Measurements from ENCODE around the gene TLE3.
A peak's percentile ranks its signal among the peaks of the same experiment; 100 is the strongest.
"Not testable (repeated sequence)": the region's sequence is repeated elsewhere in the genome, so short reads cannot be mapped to it uniquely, and the experiment has no call there.

TLE3 gene

GRCh38 chr15:70142072-70142321 is 44.3 kb upstream of the TLE3 start:
- TF ChIP-seq CTCF (conservative IDR thresholded peaks at IDR 0.05; ENCODE audit: low read length) = no peak
- no peak for DNase-seq (ENCODE audit: low read depth)
- no peak overlapping the region for H3K4me3 ChIP-seq (ENCODE audit: low read length)

GRCh38 chr15:70141376-70142071 is 43.8 kb upstream of the TLE3 start:
- H3K4me3 ChIP-seq (ENCODE audit: low read length) = peak overlapping the region; percentile 22
- TF ChIP-seq CTCF (conservative IDR thresholded peaks at IDR 0.05; ENCODE audit: low read length) = no peak

GRCh38 chr15:70140543-70141375 is 43.0 kb upstream of the TLE3 start:
- H3K4me3 ChIP-seq (ENCODE audit: low read length) = peak overlapping the region; percentile 22
- peak; percentile 24 for DNase-seq (ENCODE audit: low read depth)
- no peak for TF ChIP-seq CTCF (conservative IDR thresholded peaks at IDR 0.05; ENCODE audit: low read length)

More at GRCh38 chr15:70141376-70142071, 43.8 kb upstream of the TLE3 start:
- DNase-seq (ENCODE audit: low read depth) = no peak

- TF ChIP-seq CTCF (conservative IDR thresholded peaks at IDR 0.05; ENCODE audit: low read length) = no peak
- DNase-seq (ENCODE audit: low read depth) = no peak
- H3K4me3 ChIP-seq (ENCODE audit: low read length) = no peak overlapping the region
Observed at GRCh38 chr15:70140025-70140542, 42.4 kb upstream of the TLE3 start.

- no peak for TF ChIP-seq CTCF (conservative IDR thresholded peaks at IDR 0.05; ENCODE audit: low read length)
- no peak for DNase-seq (ENCODE audit: low read depth)
- H3K4me3 ChIP-seq (ENCODE audit: low read length) = no peak overlapping the region
Observed at GRCh38 chr15:70137967-70138366, 40.2 kb upstream of the TLE3 start.

- not testable (repeated sequence) for DNase-seq (ENCODE audit: low read depth)
Observed at GRCh38 chr15:70137021-70137420, 39.3 kb upstream of the TLE3 start.

GRCh38 chr15:70133781-70134421 is 36.2 kb upstream of the TLE3 start:
- no peak for TF ChIP-seq CTCF (conservative IDR thresholded peaks at IDR 0.05; ENCODE audit: low read length)
- no peak overlapping the region for H3K4me3 ChIP-seq (ENCODE audit: low read length)

More at GRCh38 chr15:70137021-70137420, 39.3 kb upstream of the TLE3 start:
- H3K4me3 ChIP-seq (ENCODE audit: low read length) = not testable (repeated sequence)

More at GRCh38 chr15:70133781-70134421, 36.2 kb upstream of the TLE3 start:
- DNase-seq (ENCODE audit: low read depth) = no peak

Measured in AG10803 (cell line).